Bronchial epithelial cell (primary cell): ENCODE measurements around the gene USP15. TPM values are rescaled to one million over a fixed set of nuclear protein-coding genes. Genes with fewer than 3 reads are reported as not detected.

Experiments
- DNase-seq: peaks from one replicate; pipeline ENCODE4 v3.0.0-alpha.2; 2010; ENCODE audit warnings: low read depth
- FAIRE-seq: peaks from 2 replicates; lab custom pipeline; 2011; peaks lifted over from hg19 to GRCh38; lab: Jason Lieb, UNC
- H3K27me3 ChIP-seq: 2 replicates; pipeline ENCODE4 v1.5.1; 2011; ENCODE audit warnings: low read length; ENCODE audit not compliant: control insufficient read depth, insufficient read depth
- H3K36me3 ChIP-seq: 2 replicates; pipeline ENCODE4 v1.5.1; 2011; ENCODE audit warnings: low read length; ENCODE audit not compliant: control insufficient read depth, insufficient read depth
- H3K4me3 ChIP-seq: 2 replicates; pipeline ENCODE4 v1.5.1; 2011; ENCODE audit warnings: mild to moderate bottlenecking, low read depth, low read length, control low read depth
- total RNA-seq: library from RNA; depleted of rRNA; stranded (reverse); fragments of >200 nt; gene quantifications from 2 replicates; pipeline ENCODE4 v1.2.1, GENCODE V29; 2014
- TF ChIP-seq, protein P1 (sequence below): IDR thresholded peaks from 2 replicates; pipeline ENCODE4 v1.5.1; 2011; ENCODE audit warnings: mild to moderate bottlenecking, moderate library complexity, low read length, control low read depth, inconsistent platforms; ENCODE audit not compliant: insufficient read depth, severe bottlenecking

Gene USP15
- total RNA-seq, 1 donor from 2014 or later = 56.3 TPM

DNA sequence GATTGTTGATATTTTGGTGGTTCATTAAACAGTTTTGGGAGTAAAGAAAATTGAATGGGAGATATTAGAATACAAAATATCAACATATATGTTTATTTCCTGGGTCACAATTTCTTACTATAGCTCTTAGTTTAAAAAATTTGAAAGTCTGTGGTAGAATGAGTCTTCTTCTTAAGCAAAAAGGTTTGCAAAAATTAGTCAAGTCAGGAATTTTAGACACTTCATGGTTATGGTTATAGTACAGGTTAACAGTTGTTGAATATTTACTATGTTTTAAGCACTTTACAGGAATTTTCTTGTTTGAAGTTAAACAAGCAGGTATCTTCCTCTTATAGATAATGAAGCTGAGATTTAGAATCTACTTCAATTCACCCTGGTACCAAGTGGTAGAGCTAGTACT lies 56.8 kb downstream of the USP15 start:
- TF ChIP-seq, protein P1, sequence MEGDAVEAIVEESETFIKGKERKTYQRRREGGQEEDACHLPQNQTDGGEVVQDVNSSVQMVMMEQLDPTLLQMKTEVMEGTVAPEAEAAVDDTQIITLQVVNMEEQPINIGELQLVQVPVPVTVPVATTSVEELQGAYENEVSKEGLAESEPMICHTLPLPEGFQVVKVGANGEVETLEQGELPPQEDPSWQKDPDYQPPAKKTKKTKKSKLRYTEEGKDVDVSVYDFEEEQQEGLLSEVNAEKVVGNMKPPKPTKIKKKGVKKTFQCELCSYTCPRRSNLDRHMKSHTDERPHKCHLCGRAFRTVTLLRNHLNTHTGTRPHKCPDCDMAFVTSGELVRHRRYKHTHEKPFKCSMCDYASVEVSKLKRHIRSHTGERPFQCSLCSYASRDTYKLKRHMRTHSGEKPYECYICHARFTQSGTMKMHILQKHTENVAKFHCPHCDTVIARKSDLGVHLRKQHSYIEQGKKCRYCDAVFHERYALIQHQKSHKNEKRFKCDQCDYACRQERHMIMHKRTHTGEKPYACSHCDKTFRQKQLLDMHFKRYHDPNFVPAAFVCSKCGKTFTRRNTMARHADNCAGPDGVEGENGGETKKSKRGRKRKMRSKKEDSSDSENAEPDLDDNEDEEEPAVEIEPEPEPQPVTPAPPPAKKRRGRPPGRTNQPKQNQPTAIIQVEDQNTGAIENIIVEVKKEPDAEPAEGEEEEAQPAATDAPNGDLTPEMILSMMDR = no peak
- DNase-seq (no peak), FAIRE-seq (no peak)
- Histone ChIP-seq H3K4me3 (no peak overlapping the region), H3K36me3 (peaks cover 1% of the 10 kb centered on the region), H3K27me3 (no peaks in the 10 kb centered on the region)

DNA sequence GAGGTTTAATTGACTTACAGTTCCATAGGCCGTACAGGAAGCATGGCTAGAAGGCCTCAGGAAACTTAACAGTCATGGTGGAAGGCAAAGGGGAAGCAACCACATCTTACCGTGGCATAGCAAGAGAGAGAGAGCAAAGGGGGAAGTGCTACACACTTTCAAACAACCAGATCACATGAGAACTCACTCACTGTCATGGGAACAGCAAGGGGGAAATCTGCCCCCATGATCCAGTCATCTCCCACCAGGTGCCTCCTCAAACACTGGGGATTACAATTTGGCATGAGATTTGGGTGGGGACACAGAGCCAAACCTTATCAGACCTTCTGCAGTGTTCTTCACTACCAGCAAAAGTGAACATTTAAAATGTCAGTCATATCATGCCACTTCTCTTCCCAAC lies 58.9 kb downstream of the USP15 start:
- Histone ChIP-seq H3K36me3 (peaks cover 1% of the 10 kb centered on the region), H3K4me3 (no peak overlapping the region), H3K27me3 (no peaks in the 10 kb centered on the region)
- TF ChIP-seq, protein P1 = no peak
- DNase-seq (no peak), FAIRE-seq (peak; percentile 18)

DNA sequence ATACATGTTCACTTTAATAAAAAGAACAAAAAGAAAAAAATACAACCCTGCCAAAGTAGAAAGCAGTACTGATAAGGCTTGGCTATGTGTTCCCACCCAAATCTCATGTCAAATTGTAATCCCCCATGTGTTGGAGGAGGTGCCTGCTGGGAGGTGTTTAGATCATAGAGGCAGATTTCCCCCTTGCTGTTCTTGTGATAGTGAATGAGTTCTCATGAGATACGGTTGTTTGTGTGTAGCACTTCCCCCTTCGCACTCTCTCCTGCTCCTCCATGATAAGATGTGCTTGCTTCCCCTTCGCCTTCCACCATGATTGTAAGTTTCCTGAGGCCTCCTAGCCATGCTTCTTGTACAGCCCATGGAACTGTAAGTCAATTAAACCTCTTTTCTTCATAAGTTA lies 59.9 kb downstream of the USP15 start:
- DNase-seq = no peak
- Histone ChIP-seq H3K27me3 (no peaks in the 10 kb centered on the region), H3K36me3 (peaks cover 1% of the 10 kb centered on the region), H3K4me3 (no peak overlapping the region)
- FAIRE-seq = no peak
- TF ChIP-seq, protein P1 = no peak

DNA sequence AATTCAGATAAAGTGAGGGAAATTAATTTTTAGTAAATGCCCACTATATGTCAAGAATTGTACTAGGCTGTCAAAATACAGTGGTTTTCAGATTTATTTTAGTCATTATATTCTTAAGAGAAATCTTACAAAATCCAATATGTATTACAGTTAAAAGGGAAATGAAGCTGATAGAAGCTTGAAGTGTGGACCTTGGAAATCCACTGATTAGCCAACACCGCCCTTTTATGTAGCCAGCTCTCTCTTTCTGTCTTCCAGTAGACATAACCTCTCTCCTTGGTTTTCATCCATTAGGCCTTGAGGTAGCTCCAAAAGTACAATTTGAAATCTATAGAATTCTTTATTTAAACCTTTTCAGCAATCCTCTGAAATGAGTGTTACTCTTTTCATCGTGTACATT lies 63.2 kb downstream of the USP15 start:
- no peak overlapping the region for H3K4me3 ChIP-seq
- no peak for FAIRE-seq

DNA sequence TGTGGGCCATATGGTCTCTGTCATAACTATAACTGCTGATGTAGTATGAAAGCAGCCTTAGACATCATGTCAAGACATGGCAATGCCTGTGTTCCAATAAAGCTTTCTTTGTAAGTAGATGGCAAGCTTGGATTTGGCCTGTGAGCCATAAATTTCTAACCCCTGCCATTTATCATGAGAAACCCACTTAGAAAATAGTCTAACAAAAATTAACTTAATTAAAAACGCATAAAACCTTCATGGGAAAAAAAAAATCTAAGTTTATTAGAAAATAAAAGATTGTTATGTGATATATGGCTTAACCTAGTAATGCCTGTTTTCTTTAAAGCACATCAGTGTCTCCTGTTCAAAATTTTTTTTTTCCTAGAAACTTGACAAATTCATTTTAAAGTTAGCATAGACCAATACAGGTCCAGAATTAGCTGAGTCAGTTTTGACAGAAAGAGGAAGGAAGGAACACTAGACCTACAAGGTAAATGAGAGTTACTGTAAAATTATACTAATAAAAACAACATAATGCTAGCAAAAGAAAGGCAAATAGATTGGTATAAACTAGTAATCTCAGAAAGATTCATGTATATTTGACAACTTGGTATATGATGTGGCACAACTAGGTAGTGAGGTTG lies 68.2 kb downstream of the USP15 start:
- Histone ChIP-seq H3K27me3 (no peaks in the 10 kb centered on the region), H3K36me3 (no peaks in the 10 kb centered on the region), H3K4me3 (no peak overlapping the region)
- no peak for FAIRE-seq
- DNase-seq = no peak
- TF ChIP-seq, protein P1 = no peak

More for the DNA sequence above, 63.2 kb downstream of the USP15 start:
- H3K36me3 ChIP-seq = no peaks in the 10 kb centered on the region
- TF ChIP-seq, protein P1 = no peak
- no peaks in the 10 kb centered on the region for H3K27me3 ChIP-seq
- no peak for DNase-seq

DNA sequence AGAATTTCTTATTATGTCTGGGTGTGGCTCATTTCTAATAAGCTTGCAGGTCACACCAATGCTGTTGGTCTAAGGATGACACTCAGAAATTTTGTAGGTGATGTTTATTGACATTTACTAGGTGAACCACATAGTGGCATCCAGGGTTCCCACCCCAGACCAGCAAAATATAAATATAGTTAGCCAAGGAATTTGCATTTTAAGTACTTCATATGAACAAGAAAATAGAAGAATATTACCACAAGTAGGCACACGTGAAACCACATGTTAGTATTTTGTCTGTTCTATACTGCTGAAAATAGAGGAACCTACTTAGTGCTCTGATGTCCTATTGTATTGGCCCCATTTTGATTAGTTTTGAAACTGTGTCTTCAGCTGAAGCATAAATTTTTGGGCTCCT lies 71.1 kb downstream of the USP15 start:
- no peak for DNase-seq
- no peak for FAIRE-seq
- no peak overlapping the region for H3K4me3 ChIP-seq
- H3K27me3 ChIP-seq = no peaks in the 10 kb centered on the region
- H3K36me3 ChIP-seq = peaks cover 1% of the 10 kb centered on the region
- TF ChIP-seq, protein P1 = no peak
